ENCODE data around the gene CELA1.

Gene CELA1

GRCh38 chr12:51346581-51346980 is at the start of gene CELA1:
TSS of gene CELA1 (minus strand) at chr12:51346679. CDS start at chr12:51346638, 41 bp downstream.
- FAIRE-seq: no peak

GRCh38 chr12:51395283-51396230 is 49.1 kb upstream of the CELA1 start:
- FAIRE-seq: no peak

- no peak for FAIRE-seq
Observed at GRCh38 chr12:51393676-51394545, 47.4 kb upstream of the CELA1 start.

- no peak for FAIRE-seq
Observed at GRCh38 chr12:51392556-51393237, 46.2 kb upstream of the CELA1 start.

- FAIRE-seq: no peak
Observed at GRCh38 chr12:51391283-51392123, 45.0 kb upstream of the CELA1 start, which contains the start of gene GALNT6. TSS of gene GALNT6 (minus strand) at chr12:51391406. CDS start at chr12:51379781, 11,625 bp downstream.

GRCh38 chr12:51390891-51391282 is 44.4 kb upstream of the CELA1 start:
- FAIRE-seq: no peak

GRCh38 chr12:51390457-51390856 is 44.0 kb upstream of the CELA1 start:
- FAIRE-seq: no peak

GRCh38 chr12:51389302-51389999 is 43.0 kb upstream of the CELA1 start:
- FAIRE-seq: no peak

- FAIRE-seq: no peak
Observed at GRCh38 chr12:51388846-51389245, 42.4 kb upstream of the CELA1 start.

GRCh38 chr12:51388069-51388799 is 41.8 kb upstream of the CELA1 start:
- no peak for FAIRE-seq

- FAIRE-seq: no peak
Observed at GRCh38 chr12:51386351-51386750, 39.9 kb upstream of the CELA1 start.

- no peak for FAIRE-seq
Observed at GRCh38 chr12:51383269-51383905, 36.9 kb upstream of the CELA1 start.

GRCh38 chr12:51382173-51382572 is 35.7 kb upstream of the CELA1 start:
- no peak for FAIRE-seq

- no peak for FAIRE-seq
Observed at GRCh38 chr12:51381226-51382079, 35.0 kb upstream of the CELA1 start.

- no peak for FAIRE-seq
Observed at GRCh38 chr12:51379571-51379970, 33.1 kb upstream of the CELA1 start.

- no peak for FAIRE-seq
Observed at GRCh38 chr12:51378749-51379148, 32.3 kb upstream of the CELA1 start.

- no peak for FAIRE-seq
Observed at GRCh38 chr12:51377099-51377984, 30.9 kb upstream of the CELA1 start.

GRCh38 chr12:51374856-51375255 is 28.4 kb upstream of the CELA1 start:
- FAIRE-seq: no peak
